ENCODE data around the gene FOXF2. TPM values are rescaled to one million over a fixed set of nuclear protein-coding genes. Genes with fewer than 3 reads are reported as not detected.

FOXF2 gene
- total and polyA plus RNA-seq, 2 of the 4 experiments (the other 2 are of a cell fraction): 2.5 to 16.3 TPM

GRCh38 chr6:1379017-1379787 lies 10.2 kb upstream of the FOXF2 start:
- peaks cover 3% of the 10 kb centered on the region; the same call in 1 of the 2 replicates for H3K9me3 ChIP-seq (ENCODE audit: control insufficient read depth, insufficient read depth, low read length)
- H4K8ac ChIP-seq (ENCODE audit: low read depth in 2 of 2, low read length in 2 of 2): no peak overlapping the region
- H4K20me1 ChIP-seq (ENCODE audit: insufficient read depth, low read length): no peaks in the 10 kb centered on the region
- H3K4me2 ChIP-seq (ENCODE audit: low read depth, low read length): no peak overlapping the region
- no peak for ATAC-seq (ENCODE audit: low read depth)
- no peak overlapping the region for H4K91ac ChIP-seq (ENCODE audit: insufficient read depth, low read depth, low read length)
- in situ Hi-C loops (cut with MboI; ENCODE audit: low sequenced_read_pairs): loop anchor here (25.0 kb wide), 1 partner anchor 467 kb away; no protein-coding TSS in a partner anchor
- peaks cover 54% of the 10 kb centered on the region for H3K27me3 ChIP-seq (ENCODE audit: control insufficient read depth, insufficient read depth, low read length)
- TF ChIP-seq CHD1 (IDR thresholded peaks at IDR 0.05; ENCODE audit: low read depth, low read length) (no peak), MAZ (IDR thresholded peaks at IDR 0.05; ENCODE audit: borderline replicate concordance, low read depth, low read length) (no peak), MXI1 (IDR thresholded peaks at IDR 0.05; ENCODE audit: borderline replicate concordance, low read depth, low read length) (no peak), FOS (IDR thresholded peaks at IDR 0.05; ENCODE audit: low read depth, low read length) (no peak), RAD21 (IDR thresholded peaks at IDR 0.05; ENCODE audit: low read length) (no peak), CEBPB (IDR thresholded peaks at IDR 0.05; ENCODE audit: low read depth, low read length) (no peak), ELK1 (IDR thresholded peaks at IDR 0.05; ENCODE audit: borderline replicate concordance, low read depth, low read length) (no peak), CTCF (conservative IDR thresholded peaks at IDR 0.05; ENCODE audit: low read depth, low read length) (no peak), SMC3 (IDR thresholded peaks at IDR 0.05; ENCODE audit: low read depth, low read length) (no peak)
- dilution Hi-C loops (cut with HindIII; ENCODE audit: low sequenced_read_pairs, unreplicated experiment): no loop called here
- no peak overlapping the region for H4K5ac ChIP-seq (ENCODE audit: low read depth, low read length)
- DNase-seq: no peak
- ChIA-PET POLR2A (ENCODE audit: unreplicated experiment) (interaction anchor here (0.5 kb wide), 1 partner anchor 314 kb away, joined by 9 read pairs; no protein-coding TSS in a partner anchor), CTCF (no interaction called here)
- H2AK5ac ChIP-seq (ENCODE audit: low read depth, low read length): no peak overlapping the region
- H3K23ac ChIP-seq (ENCODE audit: low read depth, low read length): no peak overlapping the region
- no peak overlapping the region for H2BK5ac ChIP-seq (ENCODE audit: low read depth, low read length, poor library complexity, severe bottlenecking)
- no peak overlapping the region for H2BK20ac ChIP-seq (ENCODE audit: low read depth, low read length)
- H3K18ac ChIP-seq (ENCODE audit: low read depth, low read length): no peak overlapping the region
- H3K4me3 ChIP-seq (ENCODE audit: insufficient read depth, low read depth, low read length): no peak overlapping the region
- no peak overlapping the region for H3K4ac ChIP-seq (ENCODE audit: low read depth, low read length)
- H3K27ac ChIP-seq (ENCODE audit: insufficient read depth, low read length): no peak overlapping the region
- no peak overlapping the region for H3K56ac ChIP-seq (ENCODE audit: extremely low read depth, insufficient read depth, low read length)
- H2BK120ac ChIP-seq (ENCODE audit: low read depth, low read length): no peak overlapping the region
- intact Hi-C loops (cut with micrococcal nuclease): no loop called here
- no peak overlapping the region for H2AFZ ChIP-seq (replicated peaks; ENCODE audit: low read length, poor library complexity)
- H3K14ac ChIP-seq (replicated peaks; ENCODE audit: low read depth, low read length): no peak overlapping the region
- H3K9me1 ChIP-seq (ENCODE audit: insufficient read depth, low read length): no peaks in the 10 kb centered on the region
- no peak overlapping the region for H2BK15ac ChIP-seq (ENCODE audit: low read depth, low read length)
- H3K9ac ChIP-seq (ENCODE audit: low read depth, low read length): no peak overlapping the region
- 43% methylated on average over 16 of the region's 60 CpGs; no CpG with 5 or more reads in 1 of the 2 experiments for WGBS, 2 experiments (ENCODE audit: extremely low coverage in 2 of 2, insufficient read length in 1 of 2)
- 0 out of 2 replicates have a peak, but pooled peaks cover 2% of the 10 kb centered on the region for H3K4me1 ChIP-seq (ENCODE audit: control insufficient read depth, insufficient read depth, low read length)
- no peaks in the 10 kb centered on the region for H3K79me1 ChIP-seq (ENCODE audit: low read depth in 1 of 2, low read length in 2 of 2)
- H3K36me3 ChIP-seq (ENCODE audit: control insufficient read depth, insufficient read depth, low read length): no peaks in the 10 kb centered on the region
- no peak overlapping the region for H2AK9ac ChIP-seq (replicated peaks; ENCODE audit: low read depth, low read length, poor library complexity)
- no TSS peak for BruUV-seq (replicated peaks)

Data from IMR-90 (cell line).